IPS-15b (cell line): ENCODE results near the gene HNF1A.

Source experiments
- H3K27me3 ChIP-seq: one replicate; pipeline ENCODE4 v1.6.1; 2013; ENCODE audit warnings: low read length; ENCODE audit not compliant: control insufficient read depth, insufficient read depth
- H3K36me3 ChIP-seq: one replicate; pipeline ENCODE4 v1.6.1; 2013; ENCODE audit warnings: low read length; ENCODE audit not compliant: control insufficient read depth, insufficient read depth
- H3K4me1 ChIP-seq: one replicate; pipeline ENCODE4 v1.6.1; 2013; ENCODE audit warnings: mild to moderate bottlenecking, low read length; ENCODE audit not compliant: control insufficient read depth, insufficient read depth
- H3K4me3 ChIP-seq: one replicate; pipeline ENCODE4 v1.5.1; 2013; ENCODE audit warnings: low read depth, low read length
- H3K9ac ChIP-seq: one replicate; pipeline ENCODE4 v1.6.1; 2013; ENCODE audit warnings: low read depth, mild to moderate bottlenecking, low read length
- H3K9me3 ChIP-seq: one replicate; pipeline ENCODE4 v1.6.1; 2013; ENCODE audit warnings: mild to moderate bottlenecking, low read length; ENCODE audit not compliant: control insufficient read depth, insufficient read depth

Gene HNF1A

GRCh38 chr12:120980800-120981368, 2.5 kb downstream of the HNF1A start:
- no peak overlapping the region for H3K4me3 ChIP-seq
- no peaks in the 10 kb centered on the region for H3K9me3 ChIP-seq
- no peak overlapping the region for H3K9ac ChIP-seq
- no peaks in the 10 kb centered on the region for H3K27me3 ChIP-seq
- H3K4me1 ChIP-seq: peaks cover 9% of the 10 kb centered on the region
- H3K36me3 ChIP-seq: no peaks in the 10 kb centered on the region

- Histone ChIP-seq H3K4me3 (no peak overlapping the region), H3K4me1 (peaks cover 9% of the 10 kb centered on the region), H3K36me3 (no peaks in the 10 kb centered on the region), H3K9ac (no peak overlapping the region), H3K9me3 (no peaks in the 10 kb centered on the region), H3K27me3 (no peaks in the 10 kb centered on the region)
Measured at GRCh38 chr12:120981407-120981941, 3.1 kb downstream of the HNF1A start.

GRCh38 chr12:120982659-120983058, 4.3 kb downstream of the HNF1A start:
- Histone ChIP-seq H3K9me3 (no peaks in the 10 kb centered on the region), H3K27me3 (no peaks in the 10 kb centered on the region), H3K36me3 (no peaks in the 10 kb centered on the region), H3K4me1 (peaks cover 9% of the 10 kb centered on the region), H3K9ac (no peak overlapping the region), H3K4me3 (no peak overlapping the region)

GRCh38 chr12:120983759-120984158, 5.4 kb downstream of the HNF1A start:
- no peak overlapping the region for H3K9ac ChIP-seq
- H3K4me1 ChIP-seq: peaks cover 9% of the 10 kb centered on the region
- H3K36me3 ChIP-seq: no peaks in the 10 kb centered on the region
- H3K9me3 ChIP-seq: no peaks in the 10 kb centered on the region
- H3K27me3 ChIP-seq: no peaks in the 10 kb centered on the region
- H3K4me3 ChIP-seq: no peak overlapping the region

- Histone ChIP-seq H3K27me3 (no peaks in the 10 kb centered on the region), H3K36me3 (no peaks in the 10 kb centered on the region), H3K9me3 (no peaks in the 10 kb centered on the region), H3K4me3 (no peak overlapping the region), H3K9ac (no peak overlapping the region), H3K4me1 (peaks cover 9% of the 10 kb centered on the region)
Measured at GRCh38 chr12:120984351-120984898, 6.1 kb downstream of the HNF1A start.

GRCh38 chr12:120988234-120988633, 9.9 kb downstream of the HNF1A start:
- H3K9me3 ChIP-seq: no peaks in the 10 kb centered on the region
- peaks cover 4% of the 10 kb centered on the region for H3K4me1 ChIP-seq
- H3K9ac ChIP-seq: no peak overlapping the region
- no peak overlapping the region for H3K4me3 ChIP-seq
- no peaks in the 10 kb centered on the region for H3K36me3 ChIP-seq
- no peaks in the 10 kb centered on the region for H3K27me3 ChIP-seq

GRCh38 chr12:120988658-120989057, 10.3 kb downstream of the HNF1A start:
- Histone ChIP-seq H3K4me3 (no peak overlapping the region), H3K9me3 (no peaks in the 10 kb centered on the region), H3K36me3 (no peaks in the 10 kb centered on the region), H3K27me3 (no peaks in the 10 kb centered on the region), H3K9ac (no peak overlapping the region), H3K4me1 (peaks cover 4% of the 10 kb centered on the region)

- H3K27me3 ChIP-seq: no peaks in the 10 kb centered on the region
- no peaks in the 10 kb centered on the region for H3K36me3 ChIP-seq
- no peaks in the 10 kb centered on the region for H3K9me3 ChIP-seq
- no peak overlapping the region for H3K4me3 ChIP-seq
- H3K4me1 ChIP-seq: no peaks in the 10 kb centered on the region
- no peak overlapping the region for H3K9ac ChIP-seq
Measured at GRCh38 chr12:120989687-120990086, 11.3 kb downstream of the HNF1A start.

GRCh38 chr12:120990487-120991055, 12.2 kb downstream of the HNF1A start:
- Histone ChIP-seq H3K4me3 (no peak overlapping the region), H3K36me3 (no peaks in the 10 kb centered on the region), H3K27me3 (no peaks in the 10 kb centered on the region), H3K9ac (no peak overlapping the region), H3K9me3 (no peaks in the 10 kb centered on the region), H3K4me1 (no peaks in the 10 kb centered on the region)

GRCh38 chr12:120991965-120992364, 13.6 kb downstream of the HNF1A start:
- no peak overlapping the region for H3K9ac ChIP-seq
- no peak overlapping the region for H3K4me3 ChIP-seq
- H3K27me3 ChIP-seq: no peaks in the 10 kb centered on the region
- no peaks in the 10 kb centered on the region for H3K9me3 ChIP-seq
- H3K4me1 ChIP-seq: no peaks in the 10 kb centered on the region
- H3K36me3 ChIP-seq: no peaks in the 10 kb centered on the region

- Histone ChIP-seq H3K4me1 (no peaks in the 10 kb centered on the region), H3K4me3 (no peak overlapping the region), H3K27me3 (no peaks in the 10 kb centered on the region), H3K9ac (no peak overlapping the region), H3K9me3 (no peaks in the 10 kb centered on the region), H3K36me3 (no peaks in the 10 kb centered on the region)
Measured at GRCh38 chr12:120992989-120993388, 14.6 kb downstream of the HNF1A start.

- Histone ChIP-seq H3K4me1 (no peaks in the 10 kb centered on the region), H3K36me3 (no peaks in the 10 kb centered on the region), H3K9ac (no peak overlapping the region), H3K4me3 (no peak overlapping the region), H3K9me3 (no peaks in the 10 kb centered on the region), H3K27me3 (no peaks in the 10 kb centered on the region)
Measured at GRCh38 chr12:120993496-120993895, 15.2 kb downstream of the HNF1A start.
